ENCODE measurements around the gene PUSL1. TPM values are rescaled to one million over a fixed set of nuclear protein-coding genes. Genes with fewer than 3 reads are reported as not detected.
A peak's percentile ranks its signal among the peaks of the same experiment; 100 is the strongest.

PUSL1 gene
- total RNA-seq, 1 donor from 2014 or later = 15.1 TPM

DNA sequence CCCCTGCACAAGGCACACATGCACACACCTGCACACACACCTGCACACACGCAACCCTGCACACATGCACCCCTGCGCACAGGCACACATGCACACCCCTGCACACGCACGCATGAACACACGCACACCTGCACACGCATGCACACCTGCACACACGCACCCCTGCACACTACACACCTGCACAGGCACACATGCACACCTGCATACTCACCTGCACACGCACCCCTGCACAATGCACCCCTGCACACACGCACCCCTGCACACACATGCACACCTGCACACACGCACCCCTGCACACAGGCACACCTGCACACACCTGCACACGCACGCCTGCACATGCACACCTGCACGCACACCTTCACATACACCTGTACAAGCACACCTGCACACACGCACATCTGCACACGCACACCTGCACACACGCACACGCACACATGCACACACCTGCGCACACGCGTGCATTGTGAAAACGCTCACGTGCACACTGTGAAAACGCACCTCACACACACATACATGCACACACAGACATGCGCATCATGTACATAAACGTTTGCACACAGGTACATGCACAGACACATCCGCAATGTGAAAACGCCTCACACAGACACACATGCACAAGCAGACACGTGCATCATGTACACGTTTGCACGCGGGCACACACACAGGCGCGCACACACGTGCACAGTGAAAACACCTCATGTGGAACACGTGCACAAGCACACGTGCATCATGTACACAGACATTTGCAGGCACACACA lies 32.6 kb downstream of the PUSL1 start:
- DNase-seq = no peak

DNA sequence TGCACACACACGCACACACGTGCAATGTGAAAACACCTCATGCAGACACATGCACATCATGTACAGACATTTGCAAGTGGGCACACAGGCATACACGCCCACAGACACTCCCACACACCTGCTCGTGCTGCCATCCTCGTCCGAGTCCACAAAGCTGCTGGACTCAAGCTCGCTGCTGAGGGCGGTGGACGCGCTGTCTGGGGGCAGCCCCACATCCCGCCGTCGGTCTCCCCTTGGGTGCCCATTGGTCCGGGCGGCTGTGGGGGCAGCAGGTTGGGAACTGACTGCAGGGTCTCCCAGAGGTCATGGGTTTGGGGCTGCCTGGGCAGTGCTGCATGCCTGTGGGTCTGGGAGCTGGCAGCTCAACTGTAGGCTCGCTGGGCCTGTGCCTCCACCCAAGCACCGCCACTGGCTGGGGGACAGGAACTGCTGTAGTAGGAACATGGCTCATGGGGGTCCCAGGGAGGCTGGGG lies 33.2 kb downstream of the PUSL1 start:
- DNase-seq = no peak

GRCh38 chr1:1342061-1342562 lies 33.7 kb downstream of the PUSL1 start:
- DNase-seq = no peak

DNA sequence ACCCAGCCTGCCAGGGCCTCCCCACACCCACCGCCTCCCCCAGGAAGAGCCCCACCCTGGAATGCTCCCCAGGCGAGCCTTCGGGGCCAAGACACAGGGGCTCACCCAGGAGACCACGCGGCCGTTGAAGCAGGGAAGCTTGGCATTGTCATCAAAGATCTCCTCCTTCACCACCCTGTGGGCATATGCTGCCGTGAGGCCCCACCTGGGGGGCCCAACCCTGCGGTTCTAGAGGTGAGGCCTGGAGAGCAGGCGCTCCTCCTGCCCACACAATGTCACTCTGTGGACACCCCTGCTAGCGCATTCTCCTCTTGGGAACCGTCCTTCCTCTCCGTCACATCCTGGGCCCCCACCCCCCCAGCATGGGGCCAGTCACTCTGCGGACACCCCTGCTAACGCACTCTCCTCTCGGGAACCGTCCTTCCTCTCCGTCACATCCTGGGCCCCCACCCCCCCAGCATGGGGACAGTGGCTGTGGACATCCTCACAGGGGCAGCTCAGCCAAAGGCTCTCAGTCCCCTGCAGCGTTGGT lies 34.3 kb downstream of the PUSL1 start:
- no peak for DNase-seq

DNA sequence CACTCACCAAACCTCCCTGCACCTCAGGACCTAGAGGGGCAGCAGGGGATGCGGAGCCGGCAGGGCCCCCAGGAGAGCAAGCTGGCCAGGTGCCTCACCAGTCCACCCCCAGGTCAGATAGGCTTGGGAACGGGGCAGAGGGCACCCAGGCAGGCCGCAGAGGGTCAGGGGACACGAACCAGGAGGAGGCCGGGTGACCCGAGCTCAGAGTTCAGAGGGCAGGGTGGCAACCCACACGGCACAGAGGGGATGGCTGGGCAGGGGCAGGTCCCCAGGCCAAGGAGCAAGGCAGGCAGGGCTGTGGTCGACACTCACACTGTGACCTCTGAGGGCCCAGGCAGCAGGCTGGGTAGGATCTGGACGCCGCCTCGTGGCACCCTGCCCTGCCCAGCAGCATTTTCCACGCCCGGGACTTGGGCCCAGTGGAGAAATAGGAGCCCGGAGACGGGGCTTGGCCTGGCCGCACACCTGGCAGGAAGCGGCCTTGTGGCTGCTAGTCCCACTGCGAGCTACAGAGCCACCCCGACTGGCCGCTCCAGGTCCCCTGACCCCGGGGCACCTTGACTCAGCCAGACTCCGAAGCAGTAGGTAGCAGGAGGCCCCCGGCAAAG lies 35.5 kb downstream of the PUSL1 start:
- DNase-seq = no peak

- DNase-seq = no peak
These were observed 36.4 kb downstream of the PUSL1 start for GRCh38 chr1:1344655-1345361.

GRCh38 chr1:1345384-1345783 lies 37.0 kb downstream of the PUSL1 start:
- DNase-seq = no peak

DNA sequence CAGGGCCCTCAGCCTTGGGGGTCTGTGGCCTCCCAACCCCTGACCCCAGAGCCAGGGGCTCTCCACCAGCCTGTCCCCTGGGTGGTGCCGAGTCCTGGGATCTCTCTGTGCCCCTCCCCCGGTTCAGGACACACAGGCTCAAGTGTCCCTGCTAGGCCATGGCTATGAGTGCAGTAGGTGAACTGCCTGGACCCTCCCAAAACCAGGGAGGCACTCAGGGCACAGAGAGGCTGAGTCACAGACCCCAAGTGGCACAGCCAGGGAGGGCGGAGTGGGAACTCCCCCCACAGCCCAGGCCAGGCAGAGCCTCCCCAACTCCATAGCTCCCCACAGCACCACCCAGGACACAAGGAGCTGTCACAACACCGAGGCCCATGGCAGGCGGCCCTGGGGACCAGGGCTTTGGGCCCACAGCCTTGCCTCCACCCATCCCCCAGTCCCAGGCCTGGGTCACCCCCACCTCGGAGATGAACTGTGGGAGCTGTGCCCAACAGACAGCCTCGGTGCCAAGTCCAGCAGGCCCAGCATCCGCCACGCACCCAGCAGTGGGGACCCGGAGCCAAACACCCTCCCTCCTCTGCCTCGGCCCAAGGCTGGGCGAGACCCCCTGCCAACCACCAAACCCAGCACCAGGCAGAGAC lies 37.6 kb downstream of the PUSL1 start:
- DNase-seq = no peak

- no peak for DNase-seq
These were observed 38.1 kb downstream of the PUSL1 start for GRCh38 chr1:1346501-1346890.

DNA sequence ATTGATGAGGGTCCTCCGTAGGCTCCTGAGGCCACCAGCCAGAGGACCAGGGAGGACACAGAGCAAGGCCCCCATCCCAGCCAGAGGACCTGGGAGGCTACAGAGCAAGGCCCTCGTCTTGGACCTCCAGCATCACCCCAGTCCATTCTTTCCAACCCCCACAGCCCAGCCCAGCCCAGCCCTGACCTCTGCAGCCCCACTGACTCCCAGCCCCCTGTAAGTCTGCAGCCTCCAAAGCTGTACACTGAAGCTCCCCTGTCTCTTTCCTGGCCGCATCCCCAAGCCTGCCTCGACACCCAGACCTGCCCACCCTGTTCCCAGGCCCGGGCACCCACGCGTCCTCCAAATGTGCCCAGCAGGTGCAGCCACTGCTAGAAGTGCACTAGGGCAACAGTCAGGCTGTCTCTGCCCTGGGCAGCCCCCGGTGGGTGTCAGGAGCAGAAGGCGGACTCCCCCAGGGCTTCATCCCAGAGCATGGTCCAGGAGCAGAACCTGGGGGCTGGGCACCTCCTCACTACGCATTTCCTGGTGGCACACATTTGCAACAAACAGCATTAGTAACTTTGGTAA lies 38.7 kb downstream of the PUSL1 start:
- no peak for DNase-seq

- DNase-seq = no peak
These were observed 39.4 kb downstream of the PUSL1 start for GRCh38 chr1:1347663-1348419.

GRCh38 chr1:1348420-1349255 lies 40.2 kb downstream of the PUSL1 start:
- no peak for DNase-seq

GRCh38 chr1:1349256-1350012 lies 41.0 kb downstream of the PUSL1 start, which contains the start of gene DVL1:
Gene DVL1 (minus strand): TSS chr1:1349418. CDS start chr1:1349065, 353 bp downstream.
- DNase-seq = peak; percentile 84

DNA sequence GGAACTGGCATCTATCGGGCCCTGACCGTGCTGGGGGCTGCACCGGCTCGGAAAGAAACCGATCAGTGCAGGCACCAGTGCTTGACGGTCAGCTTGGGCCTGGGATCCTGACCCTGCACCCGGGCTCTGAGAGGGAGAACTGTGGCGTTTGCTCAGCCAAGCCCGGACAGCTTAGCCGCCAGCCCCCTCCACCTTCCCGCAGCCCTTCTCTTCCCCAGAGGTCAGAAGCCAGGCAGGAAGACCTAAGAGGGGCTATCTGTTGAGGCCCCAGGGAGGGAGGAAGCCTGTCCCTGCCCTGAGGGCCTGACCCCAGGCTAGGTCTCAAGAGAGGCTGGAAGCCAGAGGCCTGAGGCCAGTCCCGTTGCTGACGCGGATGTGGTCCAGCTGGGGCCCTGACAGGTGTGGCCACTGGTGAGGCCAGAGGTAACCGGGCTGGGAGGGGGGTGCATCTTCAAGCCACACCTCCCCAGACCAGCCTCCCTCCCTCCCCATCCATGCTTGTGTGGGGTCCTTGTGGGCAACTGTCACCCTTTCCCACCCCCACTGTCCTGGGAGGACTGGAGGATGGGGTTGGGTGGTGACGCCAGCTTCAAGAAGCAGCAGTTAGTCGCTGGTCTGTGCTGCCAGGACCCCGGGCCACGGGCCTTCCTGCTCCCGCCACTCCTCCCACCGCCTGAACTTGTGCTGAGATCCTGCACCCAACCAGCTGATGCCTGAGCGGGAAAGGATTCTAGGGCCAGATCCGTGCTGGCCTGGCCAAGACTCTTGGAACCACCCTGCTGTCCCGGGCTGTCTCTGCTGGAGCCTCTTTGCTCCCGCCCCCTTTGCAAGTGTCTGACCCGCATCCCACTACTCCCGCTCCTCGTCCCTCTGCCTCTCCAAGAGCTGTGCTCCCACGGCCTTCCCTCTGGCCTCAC lies 43.4 kb downstream of the PUSL1 start:
- no peak for DNase-seq

- no peak for DNase-seq
These were observed 44.5 kb downstream of the PUSL1 start for GRCh38 chr1:1352786-1353388.

DNA sequence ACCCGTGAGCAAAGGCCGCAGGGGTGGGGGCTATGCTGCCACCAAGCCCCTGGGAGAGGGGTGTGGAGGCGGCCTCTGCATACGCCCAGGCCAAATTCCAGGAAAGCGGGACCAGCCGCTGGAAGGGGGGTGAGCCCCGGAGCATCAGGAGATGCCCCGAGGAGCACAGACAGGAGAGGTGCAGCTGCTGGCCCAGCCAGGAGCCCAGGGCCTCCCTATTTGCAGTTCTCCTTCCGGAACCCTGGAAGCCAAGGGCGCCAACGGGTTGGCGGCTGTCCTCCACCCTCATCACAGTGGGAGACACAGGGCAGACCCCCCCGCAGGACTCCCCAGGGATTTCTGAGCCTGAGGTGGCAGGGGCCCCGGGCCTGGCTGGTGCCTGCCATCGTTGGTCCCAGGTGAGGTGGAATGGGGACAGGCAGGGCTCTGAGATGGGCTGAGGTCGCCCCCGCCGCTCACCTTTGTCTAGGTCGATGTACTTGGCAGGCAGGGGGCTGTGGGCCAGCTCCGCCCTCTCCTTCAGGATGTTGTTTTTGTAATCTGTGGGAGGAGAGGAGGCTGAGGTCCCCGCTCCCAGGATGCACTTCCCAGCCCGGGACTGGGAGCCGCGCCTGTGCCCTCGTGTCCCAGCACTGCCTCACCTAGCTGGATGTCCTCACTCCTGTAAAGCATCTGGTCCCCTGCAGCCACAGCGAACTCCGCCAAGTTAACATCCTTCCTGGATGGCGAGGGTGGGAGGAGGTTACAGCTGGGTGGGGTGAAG lies 45.2 kb downstream of the PUSL1 start:
- no peak for DNase-seq

All from tongue (tissue), 2 donors.